ENCODE measurements around the gene MAP2. TPM values are rescaled to one million over a fixed set of nuclear protein-coding genes. Genes with fewer than 3 reads are reported as not detected.
A peak's percentile ranks its signal among the peaks of the same experiment; 100 is the strongest.

MAP2 gene
- total RNA-seq, 1 experiment from 2014 or later, result 0.05 TPM

GRCh38 chr2:209383212-209383611 lies 40.6 kb upstream of the MAP2 start:
- Mint-ChIP-seq H3K27me3 (ENCODE audit: insufficient read depth, unreplicated experiment) (no peaks in the 10 kb centered on the region), H3K36me3 (ENCODE audit: insufficient read depth, unreplicated experiment) (no peaks in the 10 kb centered on the region), H3K27ac (ENCODE audit: unreplicated experiment) (peak overlapping the region; percentile 16), H3K4me3 (ENCODE audit: unreplicated experiment) (no peak overlapping the region), H3K4me1 (ENCODE audit: low read depth, unreplicated experiment) (peaks cover 7% of the 10 kb centered on the region), H3K9me3 (ENCODE audit: unreplicated experiment) (peaks cover 9% of the 10 kb centered on the region)
- intact Hi-C loops (cut with micrococcal nuclease; ENCODE audit: unreplicated experiment), result no loop called here
- ChIA-PET CTCF (no interaction called here), POLR2A (no interaction called here)
- Histone ChIP-seq H3K9me3 (no peaks in the 10 kb centered on the region), H3K27me3 (replicated peaks; ENCODE audit: control insufficient read depth, insufficient read depth, low read length) (no peaks in the 10 kb centered on the region), H3K4me3 (ENCODE audit: low read depth, low read length) (no peak overlapping the region), H3K4me1 (peaks cover 4% of the 10 kb centered on the region; the same call in 1 of the 2 replicates), H3K36me3 (ENCODE audit: control insufficient read depth, insufficient read depth, low read length) (no peaks in the 10 kb centered on the region)
- no peak for TF ChIP-seq CTCF (IDR thresholded peaks at IDR 0.05; ENCODE audit: insufficient read depth in 1 of 2, low read depth in 1 of 2, low read length in 1 of 2, severe bottlenecking in 1 of 2, unreplicated experiment in 1 of 2)
- no TSS peak for BruUV-seq (replicated peaks)
- DNase-seq, result no peak

- Histone ChIP-seq H3K4me3 (ENCODE audit: low read depth, low read length) (no peak overlapping the region), H3K27me3 (replicated peaks; ENCODE audit: control insufficient read depth, insufficient read depth, low read length) (no peaks in the 10 kb centered on the region), H3K36me3 (ENCODE audit: control insufficient read depth, insufficient read depth, low read length) (no peaks in the 10 kb centered on the region), H3K9me3 (no peaks in the 10 kb centered on the region), H3K4me1 (peaks cover 4% of the 10 kb centered on the region; the same call in 1 of the 2 replicates)
- no peak for TF ChIP-seq CTCF (IDR thresholded peaks at IDR 0.05; ENCODE audit: insufficient read depth in 1 of 2, low read depth in 1 of 2, low read length in 1 of 2, severe bottlenecking in 1 of 2, unreplicated experiment in 1 of 2)
- no peaks in the 10 kb centered on the region for H3K36me3 Mint-ChIP-seq (ENCODE audit: insufficient read depth, unreplicated experiment)
- POLR2A ChIA-PET, result no interaction called here
- peaks cover 3% of the 10 kb centered on the region for H3K9me3 Mint-ChIP-seq (ENCODE audit: unreplicated experiment)
- intact Hi-C loops (cut with micrococcal nuclease; ENCODE audit: unreplicated experiment), result no loop called here
- no peak for DNase-seq
- H3K4me1 Mint-ChIP-seq (ENCODE audit: low read depth, unreplicated experiment), result peaks cover 7% of the 10 kb centered on the region
- H3K27ac Mint-ChIP-seq (ENCODE audit: unreplicated experiment), result no peak overlapping the region
- no peaks in the 10 kb centered on the region for H3K27me3 Mint-ChIP-seq (ENCODE audit: insufficient read depth, unreplicated experiment)
- no peak overlapping the region for H3K4me3 Mint-ChIP-seq (ENCODE audit: unreplicated experiment)
- CTCF ChIA-PET, result no interaction called here
- no TSS peak for BruUV-seq (replicated peaks)
Observed at GRCh38 chr2:209387389-209387788, 36.5 kb upstream of the MAP2 start.

- POLR2A ChIA-PET, result no interaction called here
- no TSS peak for BruUV-seq (replicated peaks)
- CTCF ChIA-PET, result no interaction called here
Observed at GRCh38 chr2:209388446-209389037, 35.3 kb upstream of the MAP2 start.

More at GRCh38 chr2:209388446-209389037, 35.3 kb upstream of the MAP2 start:
- Mint-ChIP-seq H3K9me3 (ENCODE audit: unreplicated experiment) (no peaks in the 10 kb centered on the region), H3K27ac (ENCODE audit: unreplicated experiment) (no peak overlapping the region), H3K4me1 (ENCODE audit: low read depth, unreplicated experiment) (no peaks in the 10 kb centered on the region), H3K4me3 (ENCODE audit: unreplicated experiment) (no peak overlapping the region), H3K27me3 (ENCODE audit: insufficient read depth, unreplicated experiment) (no peaks in the 10 kb centered on the region), H3K36me3 (ENCODE audit: insufficient read depth, unreplicated experiment) (no peaks in the 10 kb centered on the region)
- Histone ChIP-seq H3K4me3 (ENCODE audit: low read depth, low read length) (no peak overlapping the region), H3K9me3 (no peaks in the 10 kb centered on the region), H3K27me3 (replicated peaks; ENCODE audit: control insufficient read depth, insufficient read depth, low read length) (no peaks in the 10 kb centered on the region), H3K4me1 (peaks cover 4% of the 10 kb centered on the region; the same call in 1 of the 2 replicates), H3K36me3 (ENCODE audit: control insufficient read depth, insufficient read depth, low read length) (no peaks in the 10 kb centered on the region)
- intact Hi-C loops (cut with micrococcal nuclease; ENCODE audit: unreplicated experiment), result no loop called here
- no peak for DNase-seq
- TF ChIP-seq CTCF (IDR thresholded peaks at IDR 0.05; ENCODE audit: insufficient read depth in 1 of 2, low read depth in 1 of 2, low read length in 1 of 2, severe bottlenecking in 1 of 2, unreplicated experiment in 1 of 2), result no peak
